PC-3 (cell line): ENCODE data around the gene TREM1.

ENCODE experiments used
- EZH2 ChIP-seq: fragments of 300-600 bp; sonication (generic); IDR thresholded peaks from one replicate; pipeline ENCODE4 v1.6.1; 2017; ENCODE audit warnings: antibody characterized with exemption, mild to moderate bottlenecking, low read length; ENCODE audit not compliant: unreplicated experiment
- EZH2phosphoT487 ChIP-seq: fragments of 300-600 bp; sonication (generic); IDR thresholded peaks from 2 replicates; pipeline ENCODE4 v1.6.1; 2018; ENCODE audit warnings: mild to moderate bottlenecking, antibody characterized with exemption, low read length, borderline replicate concordance
- TF ChIP-seq, protein P1 (sequence below): fragments of 300-600 bp; sonication (generic); conservative IDR thresholded peaks from 2 replicates; pipeline ENCODE4 v1.5.1; 2017; ENCODE audit warnings: antibody characterized with exemption, low read depth, mild to moderate bottlenecking, low read length

DNA sequence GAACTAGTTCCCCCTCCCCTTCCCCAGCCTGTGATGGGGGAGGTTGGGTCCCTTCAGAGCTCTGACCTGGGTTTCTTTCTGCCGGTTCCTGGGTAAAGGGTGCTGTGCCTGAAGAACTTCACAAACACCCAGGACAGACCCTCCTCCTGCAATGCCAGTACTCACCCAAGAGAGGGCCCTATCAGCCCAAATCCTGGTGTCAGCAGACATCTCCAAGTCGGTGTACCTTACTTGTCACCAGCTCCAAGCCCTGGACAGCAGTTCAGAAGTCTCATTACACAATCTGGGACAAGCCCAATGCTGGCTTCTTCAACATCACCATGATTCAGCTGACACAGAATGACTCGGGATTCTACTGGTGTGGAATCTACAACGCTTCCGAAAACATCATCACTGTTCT, 57.9 kb downstream of the TREM1 start:
- no peak for TF ChIP-seq EZH2phosphoT487
- TF ChIP-seq EZH2 = no peak
- TF ChIP-seq, protein P1, sequence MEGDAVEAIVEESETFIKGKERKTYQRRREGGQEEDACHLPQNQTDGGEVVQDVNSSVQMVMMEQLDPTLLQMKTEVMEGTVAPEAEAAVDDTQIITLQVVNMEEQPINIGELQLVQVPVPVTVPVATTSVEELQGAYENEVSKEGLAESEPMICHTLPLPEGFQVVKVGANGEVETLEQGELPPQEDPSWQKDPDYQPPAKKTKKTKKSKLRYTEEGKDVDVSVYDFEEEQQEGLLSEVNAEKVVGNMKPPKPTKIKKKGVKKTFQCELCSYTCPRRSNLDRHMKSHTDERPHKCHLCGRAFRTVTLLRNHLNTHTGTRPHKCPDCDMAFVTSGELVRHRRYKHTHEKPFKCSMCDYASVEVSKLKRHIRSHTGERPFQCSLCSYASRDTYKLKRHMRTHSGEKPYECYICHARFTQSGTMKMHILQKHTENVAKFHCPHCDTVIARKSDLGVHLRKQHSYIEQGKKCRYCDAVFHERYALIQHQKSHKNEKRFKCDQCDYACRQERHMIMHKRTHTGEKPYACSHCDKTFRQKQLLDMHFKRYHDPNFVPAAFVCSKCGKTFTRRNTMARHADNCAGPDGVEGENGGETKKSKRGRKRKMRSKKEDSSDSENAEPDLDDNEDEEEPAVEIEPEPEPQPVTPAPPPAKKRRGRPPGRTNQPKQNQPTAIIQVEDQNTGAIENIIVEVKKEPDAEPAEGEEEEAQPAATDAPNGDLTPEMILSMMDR = no peak
